ENCODE results near the gene SLC35E1.
"Not testable (repeated sequence)": the region's sequence is repeated elsewhere in the genome, so short reads cannot be mapped to it uniquely, and the experiment has no call there.

SLC35E1 gene

GRCh38 chr19:16509141-16510061, 62.8 kb downstream of the SLC35E1 start:
- ChIA-PET CTCF (interaction anchor here (1.3 to 3.9 kb wide), 2 partner anchors 9 to 19 kb away, joined by 3 to 11 read pairs; no protein-coding TSS in a partner anchor), POLR2A (interaction anchor here (0.6 kb wide), 1 partner anchor 894 kb away, joined by 3 read pairs; no protein-coding TSS in a partner anchor)
- TF ChIP-seq CTCF (IDR thresholded peaks at IDR 0.05; ENCODE audit: control extremely low read depth, extremely low read depth, low read depth, missing control alignments) = no peak
- no peak for DNase-seq (ENCODE audit: extremely low spot score)

- CTCF ChIA-PET = interaction anchor here (1.3 to 3.9 kb wide), 2 partner anchors 10 to 19 kb away, joined by 3 to 11 read pairs; no protein-coding TSS in a partner anchor
- POLR2A ChIA-PET = interaction anchor here (0.7 kb wide), 1 partner anchor 257 kb away, joined by 3 read pairs; no protein-coding TSS in a partner anchor
- no peak for DNase-seq (ENCODE audit: extremely low spot score)
- TF ChIP-seq CTCF (IDR thresholded peaks at IDR 0.05; ENCODE audit: control extremely low read depth, extremely low read depth, low read depth, missing control alignments) = no peak
These were observed 63.7 kb downstream of the SLC35E1 start for GRCh38 chr19:16508546-16508945.

GRCh38 chr19:16506961-16507360, 65.3 kb downstream of the SLC35E1 start:
- TF ChIP-seq CTCF (IDR thresholded peaks at IDR 0.05; ENCODE audit: control extremely low read depth, extremely low read depth, low read depth, missing control alignments) = no peak
- no peak for DNase-seq (ENCODE audit: extremely low spot score)
- CTCF ChIA-PET = interaction anchor here (3.9 kb wide), 1 partner anchor 11 kb away, joined by 11 read pairs; no protein-coding TSS in a partner anchor
- POLR2A ChIA-PET = no interaction called here

GRCh38 chr19:16506161-16506560, 66.1 kb downstream of the SLC35E1 start:
- CTCF ChIA-PET; POLR2A ChIA-PET; DNase-seq (ENCODE audit: extremely low spot score): not testable (repeated sequence)

- ChIA-PET POLR2A (interaction anchor here (0.5 to 0.6 kb wide), 2 partner anchors 52 to 801 kb away, joined by 3 to 5 read pairs; no protein-coding TSS in a partner anchor), CTCF (no interaction called here)
- no peak for TF ChIP-seq CTCF (IDR thresholded peaks at IDR 0.05; ENCODE audit: control extremely low read depth, extremely low read depth, low read depth, missing control alignments)
These were observed 67.9 kb downstream of the SLC35E1 start for GRCh38 chr19:16504271-16504670.

More at GRCh38 chr19:16504271-16504670, 67.9 kb downstream of the SLC35E1 start:
- DNase-seq (ENCODE audit: extremely low spot score) = no peak
